Activated naive CD8-positive, alpha-beta T cell treated with anti-CD3 and anti-CD28 coated beads for 36 hours (primary cell): Measurements from ENCODE around the gene GMDS. TPM values are rescaled to one million over a fixed set of nuclear protein-coding genes. Genes with fewer than 3 reads are reported as not detected.

Source experiments
- DNase-seq: peaks from one replicate; pipeline ENCODE4 v3.0.0; 2021
- H3K27ac Mint-ChIP-seq: one replicate; pipeline ENCODE4 v1.8.0; 2022; ENCODE audit warnings: mild to moderate bottlenecking, moderate library complexity, mixed read lengths
- H3K27me3 Mint-ChIP-seq: one replicate; pipeline ENCODE4 v1.8.0; 2022; ENCODE audit warnings: mild to moderate bottlenecking, mixed read lengths
- H3K36me3 Mint-ChIP-seq: one replicate; pipeline ENCODE4 v1.8.0; 2021; ENCODE audit warnings: mild to moderate bottlenecking, mixed read lengths
- H3K4me1 Mint-ChIP-seq: one replicate; pipeline ENCODE4 v1.8.0; 2021; ENCODE audit warnings: mixed read lengths
- H3K4me3 Mint-ChIP-seq: one replicate; pipeline ENCODE4 v1.8.0; 2022; ENCODE audit warnings: mild to moderate bottlenecking, moderate library complexity, mixed read lengths
- H3K9me3 Mint-ChIP-seq: one replicate; pipeline ENCODE4 v1.8.0; 2022; ENCODE audit warnings: mixed read lengths
- total RNA-seq, 2 experiments: library from RNA; stranded (reverse); gene quantifications; one replicate each; pipeline ENCODE4 v1.2.3, GENCODE V29; 2021

Gene GMDS
- total RNA-seq, 2 experiments from 2014 or later, result 34.7 to 38.5 TPM

GRCh38 chr6:1812487-1812886 lies 432.9 kb downstream of the GMDS start:
- H3K27me3 Mint-ChIP-seq, result no peaks in the 10 kb centered on the region
- peaks cover 5% of the 10 kb centered on the region for H3K4me1 Mint-ChIP-seq
- H3K36me3 Mint-ChIP-seq, result peaks cover 6% of the 10 kb centered on the region
- H3K27ac Mint-ChIP-seq, result no peak overlapping the region
- H3K4me3 Mint-ChIP-seq, result no peak overlapping the region
- DNase-seq, result no peak
- no peaks in the 10 kb centered on the region for H3K9me3 Mint-ChIP-seq

DNA sequence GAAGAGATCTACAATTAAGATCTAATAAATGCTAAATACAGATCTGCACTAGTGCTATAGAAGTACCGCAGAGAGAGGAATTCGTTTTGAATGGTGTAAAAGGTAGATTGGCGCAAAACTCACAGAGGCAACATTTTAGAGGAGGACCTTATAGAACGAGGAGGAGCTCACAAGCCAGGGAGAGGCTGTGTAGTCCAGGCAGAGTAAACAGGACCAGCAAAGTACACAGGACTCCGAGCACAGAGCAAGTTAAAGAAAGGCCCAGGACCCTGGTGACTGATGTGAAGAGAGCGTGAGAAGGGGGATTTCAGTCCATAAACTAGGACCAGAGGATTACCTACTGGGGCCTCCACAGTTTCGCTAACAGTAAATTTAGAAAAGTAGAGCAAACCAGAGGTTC lies 433.4 kb downstream of the GMDS start:
- Mint-ChIP-seq H3K27me3 (no peaks in the 10 kb centered on the region), H3K4me3 (no peak overlapping the region), H3K27ac (no peak overlapping the region), H3K36me3 (peaks cover 6% of the 10 kb centered on the region), H3K4me1 (peaks cover 5% of the 10 kb centered on the region), H3K9me3 (no peaks in the 10 kb centered on the region)
- no peak for DNase-seq

GRCh38 chr6:1810880-1811279 lies 434.5 kb downstream of the GMDS start:
- Mint-ChIP-seq H3K27ac (no peak overlapping the region), H3K9me3 (no peaks in the 10 kb centered on the region), H3K4me3 (no peak overlapping the region), H3K36me3 (peaks cover 6% of the 10 kb centered on the region), H3K27me3 (no peaks in the 10 kb centered on the region), H3K4me1 (peaks cover 5% of the 10 kb centered on the region)
- DNase-seq, result no peak

GRCh38 chr6:1809291-1809988 lies 436.0 kb downstream of the GMDS start:
- Mint-ChIP-seq H3K4me1 (peaks cover 5% of the 10 kb centered on the region), H3K36me3 (peaks cover 6% of the 10 kb centered on the region), H3K27me3 (no peaks in the 10 kb centered on the region), H3K9me3 (no peaks in the 10 kb centered on the region), H3K4me3 (no peak overlapping the region), H3K27ac (no peak overlapping the region)
- no peak for DNase-seq

- peaks cover 2% of the 10 kb centered on the region for H3K36me3 Mint-ChIP-seq
- no peaks in the 10 kb centered on the region for H3K27me3 Mint-ChIP-seq
- no peaks in the 10 kb centered on the region for H3K9me3 Mint-ChIP-seq
- no peak for DNase-seq
- H3K4me3 Mint-ChIP-seq, result no peak overlapping the region
- H3K4me1 Mint-ChIP-seq, result no peaks in the 10 kb centered on the region
- H3K27ac Mint-ChIP-seq, result no peak overlapping the region
These were observed 438.5 kb downstream of the GMDS start for GRCh38 chr6:1806935-1807334.

GRCh38 chr6:1802491-1803395 lies 442.7 kb downstream of the GMDS start:
- no peak overlapping the region for H3K4me3 Mint-ChIP-seq
- H3K27me3 Mint-ChIP-seq, result no peaks in the 10 kb centered on the region
- H3K27ac Mint-ChIP-seq, result no peak overlapping the region
- H3K4me1 Mint-ChIP-seq, result peaks cover 3% of the 10 kb centered on the region
- DNase-seq, result no peak
- no peaks in the 10 kb centered on the region for H3K36me3 Mint-ChIP-seq
- no peaks in the 10 kb centered on the region for H3K9me3 Mint-ChIP-seq

- no peak for DNase-seq
- no peak overlapping the region for H3K4me3 Mint-ChIP-seq
- no peaks in the 10 kb centered on the region for H3K9me3 Mint-ChIP-seq
- peaks cover 12% of the 10 kb centered on the region for H3K4me1 Mint-ChIP-seq
- H3K27ac Mint-ChIP-seq, result no peak overlapping the region
- no peaks in the 10 kb centered on the region for H3K36me3 Mint-ChIP-seq
- H3K27me3 Mint-ChIP-seq, result no peaks in the 10 kb centered on the region
These were observed 444.0 kb downstream of the GMDS start for GRCh38 chr6:1801401-1801800.

- Mint-ChIP-seq H3K4me3 (no peak overlapping the region), H3K27ac (no peak overlapping the region), H3K9me3 (no peaks in the 10 kb centered on the region), H3K27me3 (no peaks in the 10 kb centered on the region), H3K4me1 (peaks cover 12% of the 10 kb centered on the region), H3K36me3 (no peaks in the 10 kb centered on the region)
- no peak for DNase-seq
These were observed 444.6 kb downstream of the GMDS start for GRCh38 chr6:1800845-1801244.

DNA sequence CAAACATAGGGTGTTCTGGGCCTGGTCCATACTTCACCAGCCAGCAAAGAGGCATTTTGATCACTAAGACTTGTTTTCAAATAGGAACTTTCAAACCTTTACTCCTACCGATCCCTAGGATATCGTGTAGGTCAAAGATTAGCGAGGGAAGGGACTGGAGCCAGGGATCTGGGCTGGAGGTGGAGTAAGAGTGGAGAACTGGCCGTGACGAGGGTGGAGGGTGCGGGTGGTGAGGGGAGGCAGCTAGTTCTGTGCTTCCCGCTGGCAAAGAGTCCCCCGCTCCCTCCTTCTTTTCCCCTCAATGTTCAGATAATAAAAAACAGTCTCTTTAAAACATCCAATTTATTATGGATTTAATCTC lies 446.5 kb downstream of the GMDS start:
- no peak for DNase-seq
- Mint-ChIP-seq H3K36me3 (no peaks in the 10 kb centered on the region), H3K27me3 (no peaks in the 10 kb centered on the region), H3K27ac (no peak overlapping the region), H3K4me1 (peaks cover 12% of the 10 kb centered on the region), H3K4me3 (no peak overlapping the region), H3K9me3 (no peaks in the 10 kb centered on the region)

DNA sequence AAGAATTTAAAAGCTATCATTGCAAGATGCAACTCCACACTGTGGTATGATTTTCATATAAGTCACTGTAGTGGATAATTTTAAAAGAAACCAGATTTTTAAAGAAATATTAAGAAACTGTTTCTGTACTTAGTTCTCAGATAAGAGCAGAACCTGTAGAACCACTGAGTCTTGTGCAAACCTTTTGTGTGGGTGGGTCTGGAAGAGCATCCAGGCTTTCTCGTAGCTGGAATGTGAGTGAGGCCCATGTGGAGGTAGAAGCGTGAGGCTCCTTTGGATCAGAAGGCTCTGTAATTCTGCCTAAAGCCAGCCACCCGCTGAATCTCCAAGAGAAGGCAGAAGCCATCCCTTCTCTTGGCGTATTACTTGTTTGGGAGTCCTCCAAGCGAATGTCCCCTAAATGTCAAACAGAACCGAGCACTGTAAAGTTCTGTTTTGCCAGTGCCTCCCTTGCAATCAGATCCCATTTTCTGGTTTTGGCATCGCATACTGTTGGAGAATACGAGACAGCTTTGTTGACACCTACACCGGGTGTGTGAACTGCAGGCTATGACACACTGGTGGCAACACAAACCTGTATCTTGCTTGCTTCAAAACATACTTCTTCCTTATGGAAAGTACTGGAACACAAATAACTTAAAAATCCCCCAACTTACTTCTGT lies 447.0 kb downstream of the GMDS start:
- Mint-ChIP-seq H3K27ac (no peak overlapping the region), H3K4me1 (peaks cover 12% of the 10 kb centered on the region), H3K4me3 (no peak overlapping the region), H3K9me3 (no peaks in the 10 kb centered on the region), H3K36me3 (no peaks in the 10 kb centered on the region), H3K27me3 (no peaks in the 10 kb centered on the region)
- DNase-seq, result no peak

- Mint-ChIP-seq H3K27ac (no peak overlapping the region), H3K27me3 (no peaks in the 10 kb centered on the region), H3K36me3 (peaks cover 2% of the 10 kb centered on the region), H3K4me1 (peaks cover 12% of the 10 kb centered on the region), H3K9me3 (no peaks in the 10 kb centered on the region), H3K4me3 (no peak overlapping the region)
- no peak for DNase-seq
These were observed 447.6 kb downstream of the GMDS start for GRCh38 chr6:1797801-1798200.

DNA sequence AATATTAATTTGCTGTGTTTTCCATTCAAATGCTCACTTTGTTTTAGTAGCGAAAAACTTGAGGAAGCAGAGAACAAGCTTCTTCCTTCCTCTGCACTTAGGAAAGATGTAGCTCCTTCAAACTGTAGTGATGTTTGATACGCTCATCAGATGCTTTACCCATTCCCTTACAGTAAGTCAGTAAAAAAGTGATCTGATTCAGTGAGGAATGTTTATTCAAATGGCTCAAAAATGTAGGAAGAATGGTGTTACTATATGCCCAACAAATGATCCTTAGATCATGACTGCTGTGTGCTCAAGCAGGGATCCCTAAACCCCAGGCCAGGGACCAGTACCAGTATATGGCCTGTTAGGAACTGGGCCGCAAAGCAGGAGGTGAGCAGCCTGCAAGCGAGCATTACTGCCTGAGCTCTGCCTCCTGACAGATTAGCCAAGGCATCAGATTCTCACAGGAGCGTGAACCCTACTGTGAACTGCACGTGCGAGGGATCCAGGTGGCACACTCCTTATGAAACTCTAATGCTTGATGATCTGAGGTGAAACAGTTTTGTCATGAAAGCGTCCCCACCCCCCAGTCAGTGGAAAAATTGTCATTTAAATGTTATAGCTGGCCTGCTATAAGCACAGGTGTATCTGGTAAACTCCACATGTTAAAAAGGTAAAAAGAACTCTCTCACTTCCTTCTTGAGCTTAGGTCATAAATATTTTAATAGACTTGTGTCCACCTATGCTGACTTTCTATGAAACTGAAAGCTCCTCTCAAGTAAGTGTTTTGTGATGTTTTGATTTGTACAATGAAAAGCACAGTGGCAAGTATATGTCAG lies 448.5 kb downstream of the GMDS start:
- Mint-ChIP-seq H3K27me3 (no peaks in the 10 kb centered on the region), H3K36me3 (peaks cover 2% of the 10 kb centered on the region), H3K4me1 (peaks cover 12% of the 10 kb centered on the region), H3K4me3 (no peak overlapping the region), H3K9me3 (no peaks in the 10 kb centered on the region), H3K27ac (no peak overlapping the region)
- no peak for DNase-seq

DNA sequence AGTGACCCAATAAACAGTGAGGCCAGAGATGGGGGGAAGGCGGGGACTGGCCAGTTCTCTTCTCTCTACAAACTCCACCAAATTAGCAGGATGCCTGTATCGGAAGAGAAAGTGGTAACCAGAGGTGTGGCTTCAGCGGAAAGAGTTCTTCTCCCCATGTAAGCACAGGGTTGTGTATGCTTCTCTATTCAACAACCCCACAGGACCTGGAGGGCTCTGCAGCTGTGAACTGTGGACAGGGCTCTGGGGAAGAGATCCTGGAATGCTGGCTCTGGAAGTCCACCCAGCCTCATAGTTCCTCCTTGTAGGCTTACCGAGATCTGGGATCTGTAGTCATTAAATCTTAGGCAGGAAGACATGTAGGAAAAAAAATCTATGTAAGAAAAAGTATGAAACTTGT lies 449.5 kb downstream of the GMDS start:
- H3K27me3 Mint-ChIP-seq, result no peaks in the 10 kb centered on the region
- DNase-seq, result no peak
- H3K4me3 Mint-ChIP-seq, result no peak overlapping the region
- no peaks in the 10 kb centered on the region for H3K9me3 Mint-ChIP-seq
- H3K4me1 Mint-ChIP-seq, result peaks cover 12% of the 10 kb centered on the region
- peaks cover 2% of the 10 kb centered on the region for H3K36me3 Mint-ChIP-seq
- H3K27ac Mint-ChIP-seq, result no peak overlapping the region

- peaks cover 11% of the 10 kb centered on the region for H3K4me1 Mint-ChIP-seq
- H3K27me3 Mint-ChIP-seq, result no peaks in the 10 kb centered on the region
- H3K27ac Mint-ChIP-seq, result no peak overlapping the region
- no peak overlapping the region for H3K4me3 Mint-ChIP-seq
- DNase-seq, result peak; percentile 7
- H3K36me3 Mint-ChIP-seq, result peaks cover 2% of the 10 kb centered on the region
- no peaks in the 10 kb centered on the region for H3K9me3 Mint-ChIP-seq
These were observed 452.4 kb downstream of the GMDS start for GRCh38 chr6:1792989-1793388.

DNA sequence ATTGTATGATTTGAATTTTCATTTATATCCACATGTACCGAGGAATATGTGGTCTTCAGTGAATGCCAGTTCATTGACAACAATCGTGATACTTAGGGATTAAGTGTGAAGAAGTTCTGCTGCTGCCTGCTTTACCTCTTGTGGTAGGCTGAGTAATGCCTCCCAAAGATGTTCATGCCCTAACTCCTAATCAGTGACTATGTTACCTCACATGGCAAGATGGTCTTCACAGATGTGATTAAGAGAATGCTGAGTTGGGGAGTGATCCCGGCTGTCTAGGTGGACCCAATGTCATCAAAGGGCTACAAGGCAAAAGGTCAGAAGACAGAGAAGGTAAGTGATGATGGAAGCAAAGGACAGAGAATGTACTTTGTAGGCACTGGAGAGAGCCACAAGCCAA lies 454.7 kb downstream of the GMDS start:
- Mint-ChIP-seq H3K27me3 (no peaks in the 10 kb centered on the region), H3K4me1 (no peaks in the 10 kb centered on the region), H3K4me3 (no peak overlapping the region), H3K27ac (no peak overlapping the region), H3K36me3 (peaks cover 4% of the 10 kb centered on the region), H3K9me3 (no peaks in the 10 kb centered on the region)
- no peak for DNase-seq
